Activated naive CD4-positive, alpha-beta T cell treated with anti-CD3 and anti-CD28 coated beads, Interleukin-2, amount 50 U/mL, for 24 hours (primary cell): ENCODE measurements around the gene TERT.
"Not testable (repeated sequence)": the region's sequence is repeated elsewhere in the genome, so short reads cannot be mapped to it uniquely, and the experiment has no call there.

Experiments used
- H3K27ac Mint-ChIP-seq: one replicate; pipeline ENCODE4 v1.8.0; 2021; ENCODE audit warnings: mild to moderate bottlenecking, mixed read lengths
- H3K27me3 Mint-ChIP-seq: one replicate; pipeline ENCODE4 v1.8.0; 2021; ENCODE audit warnings: mixed read lengths
- H3K36me3 Mint-ChIP-seq: one replicate; pipeline ENCODE4 v1.8.0; 2021; ENCODE audit warnings: mixed read lengths
- H3K4me1 Mint-ChIP-seq: one replicate; pipeline ENCODE4 v1.8.0; 2021; ENCODE audit warnings: mixed read lengths
- H3K4me3 Mint-ChIP-seq: one replicate; pipeline ENCODE4 v1.8.0; 2021; ENCODE audit warnings: mild to moderate bottlenecking, mixed read lengths
- H3K9me3 Mint-ChIP-seq: one replicate; pipeline ENCODE4 v1.8.0; 2021; ENCODE audit warnings: mixed read lengths

The TERT gene

DNA sequence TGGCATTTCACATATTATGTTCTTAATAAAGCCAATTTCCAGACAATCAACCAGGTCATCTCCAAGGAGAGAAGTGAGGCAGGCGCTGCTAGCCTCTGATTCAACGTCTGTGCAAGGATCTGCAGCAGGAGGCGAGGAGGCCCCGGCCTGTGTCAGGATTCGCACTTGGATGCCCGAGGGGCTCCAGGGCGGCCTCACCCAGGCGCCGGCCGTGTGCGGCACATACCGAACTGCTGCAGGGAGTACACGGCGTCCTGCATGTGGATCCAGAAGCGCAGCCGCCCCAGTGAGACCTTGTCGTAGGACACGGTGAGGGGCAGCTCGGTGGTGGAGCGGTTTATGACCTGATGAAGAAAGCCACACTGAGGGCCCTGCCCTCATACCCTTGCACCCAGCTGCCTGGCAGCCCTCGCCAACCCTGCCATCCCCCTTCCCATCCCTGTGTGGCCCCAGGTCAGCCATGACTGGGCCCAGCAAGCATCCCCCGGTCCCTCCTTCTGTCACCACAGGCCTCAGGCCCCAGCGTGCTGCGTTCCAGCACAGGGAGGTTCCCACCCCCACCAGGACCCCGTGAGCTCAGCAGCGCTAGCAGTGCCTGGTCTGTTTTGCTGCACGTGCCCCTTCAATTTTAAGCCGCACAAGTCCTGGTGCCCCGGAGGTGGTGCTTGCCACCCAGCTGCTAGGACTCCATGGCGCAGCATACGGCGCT, 40.1 kb upstream of the TERT start:
- Mint-ChIP-seq H3K36me3 (peaks cover 5% of the 10 kb centered on the region), H3K4me1 (peaks cover 13% of the 10 kb centered on the region), H3K9me3 (no peaks in the 10 kb centered on the region), H3K27me3 (no peaks in the 10 kb centered on the region), H3K4me3 (no peak overlapping the region), H3K27ac (no peak overlapping the region)

DNA sequence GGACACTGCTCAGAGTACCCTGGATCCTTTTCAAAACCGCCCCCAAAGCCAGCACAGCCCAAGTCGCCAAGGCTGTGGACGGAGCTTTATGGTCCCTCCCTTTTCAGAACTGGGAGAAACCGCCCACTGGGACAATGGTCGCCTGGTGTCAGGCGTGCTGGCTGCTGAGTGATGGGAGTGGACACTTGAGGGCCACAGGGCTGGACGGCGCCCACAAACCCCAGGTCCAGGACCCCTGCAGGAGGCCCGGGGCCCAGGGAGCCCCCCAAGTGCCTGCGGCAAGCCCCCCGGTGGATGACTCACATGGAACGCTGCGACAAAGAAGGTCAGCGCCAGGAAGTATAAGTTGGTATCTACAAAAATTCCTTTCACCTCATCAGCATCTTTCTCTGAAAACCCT, 39.1 kb upstream of the TERT start:
- H3K4me1 Mint-ChIP-seq, result peaks cover 13% of the 10 kb centered on the region
- no peaks in the 10 kb centered on the region for H3K27me3 Mint-ChIP-seq
- H3K36me3 Mint-ChIP-seq, result peaks cover 5% of the 10 kb centered on the region
- no peaks in the 10 kb centered on the region for H3K9me3 Mint-ChIP-seq
- H3K27ac Mint-ChIP-seq, result no peak overlapping the region
- H3K4me3 Mint-ChIP-seq, result no peak overlapping the region

DNA sequence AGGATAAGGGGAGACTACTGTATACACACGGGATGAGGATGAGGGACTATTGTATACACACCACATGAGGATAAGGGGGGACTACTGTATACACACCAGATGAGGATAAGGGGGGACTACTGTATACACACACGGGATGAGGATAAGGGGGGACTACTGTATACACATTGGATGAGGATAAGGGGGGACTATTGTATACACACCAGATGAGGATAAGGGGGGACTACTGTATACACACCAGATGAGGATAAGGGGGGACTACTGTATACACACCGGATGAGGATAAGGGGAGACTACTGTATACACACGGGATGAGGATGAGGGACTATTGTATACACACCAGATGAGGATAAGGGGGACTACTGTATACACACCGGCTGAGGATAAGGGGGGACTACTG, 38.4 kb upstream of the TERT start:
- not testable (repeated sequence) for H3K36me3 Mint-ChIP-seq, H3K4me3 Mint-ChIP-seq, H3K27me3 Mint-ChIP-seq, H3K9me3 Mint-ChIP-seq, H3K27ac Mint-ChIP-seq
- H3K4me1 Mint-ChIP-seq, result peaks cover 19% of the 10 kb centered on the region

DNA sequence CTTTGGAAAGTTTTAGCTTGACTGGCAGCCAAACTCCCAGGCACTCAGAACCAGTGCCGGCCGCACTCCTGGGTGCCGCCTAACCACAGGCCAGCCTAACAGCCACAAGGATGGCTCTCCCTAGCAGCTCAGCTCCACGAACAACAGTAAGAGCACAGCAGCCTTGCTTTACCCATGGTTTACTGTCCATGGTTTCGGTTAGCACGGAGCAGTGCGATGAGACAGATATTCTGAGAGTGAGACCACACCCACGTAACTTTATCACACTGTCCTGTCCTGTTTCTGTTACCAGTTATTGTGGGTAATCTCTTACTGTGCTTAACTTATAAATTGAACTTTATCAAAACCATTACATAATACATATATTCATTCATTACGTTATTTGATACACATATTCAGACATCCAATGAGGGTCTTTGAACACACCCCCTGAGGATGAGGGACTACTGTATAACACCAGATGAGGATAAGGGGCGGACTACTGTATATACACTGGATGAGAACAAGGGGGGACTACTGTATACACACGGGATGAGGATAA, 37.7 kb upstream of the TERT start:
- peaks cover 19% of the 10 kb centered on the region for H3K4me1 Mint-ChIP-seq
- H3K27me3 Mint-ChIP-seq, result no peaks in the 10 kb centered on the region
- no peaks in the 10 kb centered on the region for H3K9me3 Mint-ChIP-seq
- H3K27ac Mint-ChIP-seq, result no peak overlapping the region
- peaks cover 5% of the 10 kb centered on the region for H3K36me3 Mint-ChIP-seq
- H3K4me3 Mint-ChIP-seq, result no peak overlapping the region

DNA sequence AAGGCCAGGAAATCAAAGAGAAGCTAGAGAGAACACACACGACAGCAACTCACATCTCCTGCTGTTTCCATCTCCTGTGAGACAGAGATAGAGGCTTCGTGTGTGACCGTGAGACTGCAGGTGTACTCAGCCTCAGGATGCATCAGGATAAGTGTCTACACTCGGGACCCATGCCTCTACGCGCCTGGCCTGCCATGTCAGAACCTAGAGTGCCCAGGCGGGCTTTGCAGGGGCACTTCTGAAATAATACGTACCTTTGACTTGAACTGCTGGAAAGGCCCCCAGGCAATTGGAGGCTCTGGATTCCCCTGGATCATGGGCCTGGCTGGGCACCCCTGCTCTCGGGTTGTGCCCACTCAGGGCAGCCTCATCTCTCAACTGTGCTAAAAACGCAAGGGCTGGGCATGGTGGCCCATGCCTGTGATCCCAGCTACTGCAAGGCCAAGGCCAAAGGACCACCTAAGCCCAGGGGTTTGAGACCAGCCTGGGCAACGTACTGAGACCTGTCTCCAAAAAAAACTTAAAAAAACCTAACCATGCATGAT, 37.1 kb upstream of the TERT start:
- no peak overlapping the region for H3K4me3 Mint-ChIP-seq
- H3K27ac Mint-ChIP-seq, result peak overlapping the region; percentile 17
- no peaks in the 10 kb centered on the region for H3K27me3 Mint-ChIP-seq
- no peaks in the 10 kb centered on the region for H3K9me3 Mint-ChIP-seq
- peaks cover 19% of the 10 kb centered on the region for H3K4me1 Mint-ChIP-seq
- peaks cover 5% of the 10 kb centered on the region for H3K36me3 Mint-ChIP-seq

DNA sequence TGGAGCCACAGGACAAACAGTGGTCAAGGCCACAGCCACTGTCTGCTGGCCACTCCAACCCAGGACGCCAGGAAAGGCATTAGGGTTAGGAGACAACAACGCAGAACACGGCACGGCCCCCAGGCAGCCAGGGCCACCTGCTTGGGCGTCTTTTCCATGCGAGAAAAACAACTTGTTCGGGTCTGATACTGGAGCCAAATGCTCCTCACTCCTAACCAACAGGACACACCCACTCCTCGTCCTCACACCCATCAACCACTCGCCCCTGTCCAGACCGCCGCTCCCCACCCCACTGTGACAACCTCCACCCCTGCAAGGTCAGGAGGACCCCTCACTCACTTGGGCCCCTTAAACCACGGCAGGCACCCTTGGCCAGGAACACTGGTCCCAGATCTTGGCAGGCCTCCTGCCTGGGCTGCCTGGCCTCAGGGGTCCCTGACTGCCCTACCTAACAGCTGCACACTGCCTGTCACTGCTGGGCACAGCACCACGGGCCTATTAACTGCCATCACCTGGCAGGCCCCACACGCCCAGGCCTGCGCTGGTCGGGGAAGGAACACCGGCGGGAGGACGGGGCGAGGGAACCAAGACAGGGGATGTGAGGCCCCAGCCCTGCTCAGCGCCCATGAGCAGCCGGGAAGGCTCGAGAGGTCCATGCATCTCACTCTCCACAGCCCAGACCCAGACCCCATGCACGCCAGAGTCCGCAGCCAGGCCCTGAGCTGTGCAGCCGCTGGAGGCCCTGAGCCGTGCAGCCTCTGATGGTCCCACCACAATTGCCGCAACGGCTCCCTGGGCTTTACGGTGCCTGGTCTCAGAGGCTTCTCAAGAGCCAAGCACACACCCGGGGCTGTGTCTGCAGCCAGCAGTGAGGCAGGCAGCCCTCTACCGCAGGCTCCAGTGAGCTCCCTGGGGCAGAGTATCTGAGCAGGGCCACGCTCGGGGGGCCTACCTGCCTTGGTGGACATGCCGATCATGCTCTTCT, 36.3 kb upstream of the TERT start:
- Mint-ChIP-seq H3K36me3 (peaks cover 7% of the 10 kb centered on the region), H3K4me3 (no peak overlapping the region), H3K27me3 (no peaks in the 10 kb centered on the region), H3K4me1 (peaks cover 12% of the 10 kb centered on the region), H3K9me3 (no peaks in the 10 kb centered on the region), H3K27ac (no peak overlapping the region)

DNA sequence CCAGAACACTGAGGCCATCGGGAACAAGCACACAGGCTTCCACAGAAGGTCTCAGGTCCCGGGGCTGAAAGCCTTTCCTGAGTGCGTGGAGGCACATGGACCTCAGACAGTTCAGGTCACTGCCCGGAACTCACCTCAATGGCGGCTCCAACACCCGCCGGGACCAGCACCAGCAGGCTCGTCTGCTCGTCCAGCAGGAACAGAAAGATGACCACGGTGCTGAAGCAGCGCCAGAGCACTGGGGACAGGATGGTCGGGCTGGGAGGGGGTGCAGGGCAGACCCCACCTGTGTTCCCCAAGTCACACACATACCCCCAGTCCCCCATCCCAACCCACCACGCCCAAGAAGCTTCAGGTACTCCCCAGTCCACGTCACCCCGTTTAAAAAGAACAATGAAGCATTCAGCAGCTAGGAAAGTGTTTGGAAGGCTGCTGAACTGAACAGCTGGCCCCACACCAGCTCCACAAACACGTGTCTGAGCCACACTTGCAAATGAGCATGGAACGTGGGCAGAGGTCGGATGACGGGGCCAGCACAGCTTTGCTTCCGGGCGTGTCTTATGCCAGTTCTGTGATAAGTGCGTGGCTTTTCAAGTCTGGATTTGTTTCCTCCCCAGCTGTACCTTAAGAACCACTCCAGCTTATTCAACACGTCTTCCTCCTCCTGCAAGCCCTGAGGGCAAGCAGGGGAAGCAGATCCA, 35.4 kb upstream of the TERT start:
- Mint-ChIP-seq H3K4me3 (no peak overlapping the region), H3K36me3 (peaks cover 7% of the 10 kb centered on the region), H3K4me1 (peaks cover 9% of the 10 kb centered on the region), H3K9me3 (no peaks in the 10 kb centered on the region), H3K27me3 (no peaks in the 10 kb centered on the region), H3K27ac (no peak overlapping the region)

DNA sequence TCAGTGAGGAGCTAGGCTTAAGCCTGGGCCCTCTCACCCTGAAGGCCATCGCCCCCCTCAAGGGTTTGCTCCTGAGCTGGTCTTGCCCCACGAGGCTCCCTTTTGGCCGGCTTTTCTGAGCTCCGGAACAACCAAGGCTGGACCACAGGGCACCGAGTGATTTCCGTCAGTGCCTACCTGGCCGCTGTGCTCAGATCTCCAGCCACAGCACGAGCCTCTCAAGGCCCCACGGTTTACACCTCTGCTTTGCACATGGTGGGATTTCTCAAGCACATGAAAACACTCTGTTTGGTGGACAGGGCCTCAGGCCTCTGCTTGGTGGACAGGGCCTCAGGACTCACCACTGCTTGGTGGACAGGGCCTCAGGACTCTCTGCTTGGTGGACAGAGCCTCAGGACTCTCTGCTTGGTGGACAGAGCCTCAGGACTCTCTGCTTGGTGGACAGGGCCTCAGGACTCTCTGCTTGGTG, 34.3 kb upstream of the TERT start:
- H3K4me1 Mint-ChIP-seq, result peaks cover 9% of the 10 kb centered on the region
- H3K4me3 Mint-ChIP-seq, result no peak overlapping the region
- H3K27ac Mint-ChIP-seq, result no peak overlapping the region
- H3K27me3 Mint-ChIP-seq, result no peaks in the 10 kb centered on the region
- no peaks in the 10 kb centered on the region for H3K9me3 Mint-ChIP-seq
- peaks cover 7% of the 10 kb centered on the region for H3K36me3 Mint-ChIP-seq

DNA sequence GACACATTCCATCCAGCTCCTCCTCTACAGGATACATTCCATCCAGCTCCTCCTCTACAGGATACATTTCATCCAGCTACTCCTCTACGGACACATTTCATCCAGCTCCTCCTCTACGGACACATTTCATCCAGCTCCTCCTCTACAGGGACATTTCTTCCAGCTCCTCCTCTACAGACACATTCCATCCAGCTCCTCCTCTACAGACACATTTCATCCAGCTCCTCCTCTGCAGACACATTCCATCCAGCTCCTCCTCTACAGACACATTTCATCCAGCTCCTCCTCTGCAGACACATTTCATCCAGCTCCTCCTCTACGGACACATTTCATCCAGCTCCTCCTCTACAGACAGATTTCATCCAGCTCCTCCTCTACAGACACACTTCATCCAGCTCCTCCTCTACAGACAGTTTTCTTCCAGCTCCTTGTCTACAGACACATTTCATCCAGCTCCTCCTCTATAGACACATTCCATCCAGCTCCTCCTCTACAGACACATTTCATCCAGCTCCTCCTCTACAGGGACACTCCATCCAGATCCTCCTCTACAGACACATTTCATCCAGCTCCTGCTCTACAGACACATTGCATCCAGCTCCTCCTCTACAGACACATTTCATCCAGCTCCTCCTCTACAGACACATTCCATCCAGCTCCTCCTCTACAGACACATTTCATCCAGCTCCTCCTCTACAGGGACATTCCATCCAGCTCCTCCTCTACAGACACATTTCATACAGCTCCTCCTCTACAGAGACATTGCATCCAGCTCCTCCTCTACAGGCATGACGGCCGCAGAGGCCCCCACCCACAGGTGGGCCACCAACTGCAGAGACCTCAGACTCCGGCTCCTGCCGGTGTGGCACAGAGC, 33.6 kb upstream of the TERT start:
- H3K4me1 Mint-ChIP-seq, H3K36me3 Mint-ChIP-seq, H3K27me3 Mint-ChIP-seq, H3K9me3 Mint-ChIP-seq, H3K4me3 Mint-ChIP-seq: not testable (repeated sequence)
- H3K27ac Mint-ChIP-seq, result peak overlapping the region; percentile 31

DNA sequence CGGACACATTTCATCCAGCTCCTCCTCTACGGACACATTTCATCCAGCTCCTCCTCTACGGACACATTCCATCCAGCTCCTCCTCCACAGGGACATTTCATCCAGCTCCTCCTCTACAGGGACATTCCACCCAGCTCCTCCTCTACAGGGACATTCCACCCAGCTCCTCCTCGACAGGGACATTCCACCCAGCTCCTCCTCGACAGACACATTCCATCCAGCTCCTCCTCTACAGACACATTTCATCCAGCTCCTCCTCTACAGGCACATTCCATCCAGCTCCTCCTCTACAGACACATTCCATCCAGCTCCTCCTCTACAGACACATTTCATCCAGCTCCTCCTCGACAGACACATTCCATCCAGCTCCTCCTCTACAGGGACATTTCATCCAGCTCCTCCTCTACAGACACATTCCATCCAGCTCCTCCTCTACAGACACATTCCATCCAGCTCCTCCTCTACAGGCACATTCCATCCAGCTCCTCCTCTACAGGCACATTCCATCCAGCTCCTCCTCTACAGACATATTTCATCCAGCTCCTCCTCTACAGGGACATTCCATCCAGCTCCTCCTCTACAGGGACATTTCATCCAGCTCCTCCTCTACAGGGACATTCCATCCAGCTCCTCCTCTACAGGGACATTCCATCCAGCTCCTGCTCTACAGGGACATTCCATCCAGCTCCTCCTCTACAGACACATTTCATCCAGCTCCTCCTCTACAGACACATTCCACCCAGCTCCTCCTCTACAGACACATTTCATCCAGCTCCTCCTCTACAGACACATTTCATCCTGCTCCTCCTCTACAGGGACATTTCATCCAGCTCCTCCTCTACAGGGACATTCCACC, 32.3 kb upstream of the TERT start:
- not testable (repeated sequence) for H3K4me1 Mint-ChIP-seq, H3K9me3 Mint-ChIP-seq, H3K36me3 Mint-ChIP-seq, H3K4me3 Mint-ChIP-seq, H3K27me3 Mint-ChIP-seq
- H3K27ac Mint-ChIP-seq, result peak overlapping the region; percentile 19

DNA sequence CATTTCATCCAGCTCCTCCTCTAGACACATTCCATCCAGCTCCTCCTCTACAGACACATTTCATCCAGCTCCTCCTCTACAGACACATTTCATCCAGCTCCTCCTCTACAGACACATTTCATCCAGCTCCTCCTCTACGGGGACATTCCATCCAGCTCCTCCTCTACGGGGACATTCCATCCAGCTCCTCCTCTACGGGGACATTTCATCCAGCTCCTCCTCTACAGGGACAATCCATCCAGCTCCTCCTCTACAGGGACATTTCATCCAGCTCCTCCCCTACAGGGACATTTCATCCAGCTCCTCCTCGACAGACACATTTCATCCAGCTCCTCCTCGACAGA, 31.6 kb upstream of the TERT start:
- not testable (repeated sequence) for H3K36me3 Mint-ChIP-seq, H3K27me3 Mint-ChIP-seq, H3K4me3 Mint-ChIP-seq, H3K4me1 Mint-ChIP-seq, H3K27ac Mint-ChIP-seq, H3K9me3 Mint-ChIP-seq

DNA sequence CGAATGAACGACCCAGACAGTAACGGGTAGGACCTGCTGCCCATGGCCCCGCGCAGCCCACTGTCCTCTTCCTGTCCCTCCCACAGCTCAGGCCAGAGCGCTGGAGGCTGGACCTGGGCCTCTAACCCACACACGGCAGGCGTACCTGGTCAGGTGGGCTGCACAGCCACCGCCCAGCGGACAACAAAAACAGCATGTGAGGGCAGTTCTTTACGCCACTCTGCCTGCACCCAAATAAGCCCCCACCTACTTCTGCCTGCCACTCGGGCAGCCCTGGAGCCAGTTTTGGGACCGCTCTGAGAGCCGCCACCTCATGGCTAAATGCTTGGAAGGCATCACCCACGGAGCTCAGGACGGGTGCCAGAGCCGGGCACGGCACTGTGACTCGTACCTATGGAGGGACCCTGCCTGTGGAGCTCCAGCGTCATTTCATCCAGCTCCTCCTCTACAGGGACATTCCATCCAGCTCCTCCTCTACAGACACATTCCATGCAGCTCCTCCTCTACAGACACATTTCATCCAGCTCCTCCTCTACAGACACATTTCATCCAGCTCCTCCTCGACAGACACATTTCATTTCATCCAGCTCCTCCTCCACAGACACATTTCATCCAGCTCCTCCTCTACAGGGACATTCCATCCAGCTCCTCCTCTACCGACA, 31.1 kb upstream of the TERT start:
- Mint-ChIP-seq H3K4me1 (peaks cover 6% of the 10 kb centered on the region), H3K9me3 (no peaks in the 10 kb centered on the region), H3K4me3 (no peak overlapping the region), H3K27ac (peak overlapping the region; percentile 70), H3K36me3 (peaks cover 2% of the 10 kb centered on the region), H3K27me3 (no peaks in the 10 kb centered on the region)

DNA sequence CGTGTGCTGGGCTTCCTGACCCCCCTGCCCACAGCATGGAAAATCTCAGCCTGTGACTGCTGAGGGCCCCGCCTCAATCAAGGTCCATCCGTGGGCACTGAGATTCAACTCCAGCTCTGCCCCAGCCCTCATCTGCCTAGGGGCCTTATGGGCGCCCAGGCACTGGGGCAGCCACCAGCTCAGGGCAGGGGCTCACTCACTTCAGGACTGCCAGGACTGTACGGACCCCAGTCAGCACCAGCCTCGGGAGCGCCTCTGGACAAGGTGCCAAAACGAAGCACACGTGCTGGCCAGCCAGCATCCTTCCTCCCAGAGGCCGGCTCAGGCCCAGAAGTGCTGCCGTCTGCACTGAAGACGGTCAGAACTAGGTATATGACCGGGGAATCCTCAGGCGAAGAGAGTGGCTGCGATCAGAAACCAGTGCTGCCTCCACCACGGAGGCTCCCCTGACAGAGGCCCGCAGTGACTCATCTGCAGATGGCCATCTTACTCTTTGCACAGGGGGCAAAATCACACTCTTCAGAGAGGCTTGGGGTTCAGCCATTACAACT, 30.4 kb upstream of the TERT start:
- Mint-ChIP-seq H3K4me3 (no peak overlapping the region), H3K36me3 (peaks cover 6% of the 10 kb centered on the region), H3K27ac (no peak overlapping the region), H3K4me1 (peaks cover 6% of the 10 kb centered on the region), H3K27me3 (no peaks in the 10 kb centered on the region), H3K9me3 (no peaks in the 10 kb centered on the region)
